GM23248 (cell line): Measurements from ENCODE around the gene RASEF.

ENCODE experiments used
- EZH2 ChIP-seq: fragments of 200-600 bp; sonication (generic); IDR thresholded peaks from 2 replicates; pipeline ENCODE4 v1.6.1; 2018; ENCODE audit warnings: antibody characterized with exemption, mild to moderate bottlenecking; ENCODE audit not compliant: insufficient read depth, poor library complexity, severe bottlenecking
- EZH2phosphoT487 ChIP-seq: fragments of 200-600 bp; sonication (generic); IDR thresholded peaks from 2 replicates; pipeline ENCODE4 v1.6.1; 2018; ENCODE audit warnings: antibody characterized with exemption, moderate library complexity, mild to moderate bottlenecking, low read depth; ENCODE audit not compliant: insufficient read depth

- TF ChIP-seq EZH2 (no peak), EZH2phosphoT487 (no peak)
Observed at GRCh38 chr9:83013867-83014605, 48.9 kb downstream of the RASEF start.
